Measurements from ENCODE around the gene JUN. TPM values are rescaled to one million over a fixed set of nuclear protein-coding genes. Genes with fewer than 3 reads are reported as not detected.

JUN gene
- total RNA-seq, 2 experiments from 2014 or later: 26.1 to 26.3 TPM

DNA sequence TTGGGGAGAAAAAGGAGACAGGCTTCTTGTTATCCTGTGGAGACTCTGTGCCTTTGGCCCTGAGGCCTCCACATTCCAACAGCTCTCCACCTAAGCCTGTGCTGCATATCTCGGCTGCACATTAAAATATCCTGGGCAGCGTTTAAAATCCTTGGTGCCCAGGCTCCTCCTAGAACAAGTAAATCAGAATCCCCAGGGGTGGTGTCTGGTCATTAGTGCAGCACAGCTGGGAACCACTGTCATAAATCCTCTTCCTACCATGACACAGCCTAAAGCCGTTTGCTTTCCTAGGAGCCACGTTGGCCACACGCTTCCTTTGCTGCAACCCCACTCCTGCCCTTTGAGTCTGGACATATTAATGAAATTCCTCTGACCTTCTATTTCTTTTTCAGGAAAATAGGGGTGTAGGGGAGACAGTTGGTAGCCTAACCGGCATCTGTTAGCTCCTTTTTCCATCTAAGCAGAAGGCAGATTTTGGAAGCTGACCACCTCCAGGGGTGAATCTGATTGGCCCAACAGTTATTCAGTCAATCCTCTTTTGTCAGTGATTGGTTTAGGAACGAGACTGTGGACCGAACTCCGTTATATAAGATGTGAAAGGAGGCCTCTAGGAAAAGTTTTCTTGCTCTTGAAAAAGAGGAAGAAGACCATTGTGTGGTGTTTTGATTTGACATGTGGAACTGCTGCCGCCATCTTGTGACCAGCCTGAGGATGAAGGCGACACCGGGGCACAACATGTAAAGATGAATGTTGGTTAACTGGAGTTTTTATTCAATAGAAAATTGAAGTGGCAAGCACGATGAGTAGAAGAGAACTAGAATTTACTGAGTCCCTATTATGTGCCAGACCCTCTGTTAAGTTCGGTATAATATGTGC lies 41.9 kb downstream of the JUN start:
- Mint-ChIP-seq H3K27ac (no peak overlapping the region), H3K4me3 (no peak overlapping the region), H3K4me1 (no peaks in the 10 kb centered on the region), H3K27me3 (no peaks in the 10 kb centered on the region), H3K9me3 (no peaks in the 10 kb centered on the region), H3K36me3 (no peaks in the 10 kb centered on the region)
- DNase-seq: no peak

DNA sequence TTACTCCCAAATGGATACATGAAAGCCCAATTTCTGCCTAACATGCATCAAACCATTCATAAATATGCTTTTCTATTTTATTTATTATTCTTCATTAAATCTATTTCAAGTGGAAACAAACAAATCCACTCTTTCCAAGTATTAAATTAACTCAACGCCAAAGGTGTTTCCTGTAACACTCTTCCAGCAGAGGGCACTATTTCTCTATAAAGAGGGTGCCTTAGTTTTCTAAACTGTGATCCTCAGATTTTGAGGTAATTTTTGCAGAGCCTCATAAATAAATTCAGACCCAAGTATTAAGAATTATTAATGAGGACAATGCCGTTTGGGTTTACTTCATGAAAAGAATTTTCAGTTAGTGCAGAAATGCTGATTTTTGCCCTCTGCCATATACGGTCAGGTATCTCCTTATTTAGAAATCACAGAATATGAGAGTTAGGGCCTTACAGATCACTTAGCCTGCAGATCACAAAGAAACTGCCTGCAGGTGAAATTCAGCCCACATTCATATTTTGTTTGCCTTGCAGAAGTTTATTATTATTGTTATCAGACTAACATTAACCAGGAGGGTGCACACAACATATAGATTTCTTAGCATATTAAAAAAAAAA lies 43.9 kb downstream of the JUN start:
- H3K36me3 Mint-ChIP-seq: no peaks in the 10 kb centered on the region
- no peak overlapping the region for H3K27ac Mint-ChIP-seq
- no peak for DNase-seq
- no peak overlapping the region for H3K4me3 Mint-ChIP-seq
- H3K9me3 Mint-ChIP-seq: no peaks in the 10 kb centered on the region
- H3K4me1 Mint-ChIP-seq: no peaks in the 10 kb centered on the region
- no peaks in the 10 kb centered on the region for H3K27me3 Mint-ChIP-seq

DNA sequence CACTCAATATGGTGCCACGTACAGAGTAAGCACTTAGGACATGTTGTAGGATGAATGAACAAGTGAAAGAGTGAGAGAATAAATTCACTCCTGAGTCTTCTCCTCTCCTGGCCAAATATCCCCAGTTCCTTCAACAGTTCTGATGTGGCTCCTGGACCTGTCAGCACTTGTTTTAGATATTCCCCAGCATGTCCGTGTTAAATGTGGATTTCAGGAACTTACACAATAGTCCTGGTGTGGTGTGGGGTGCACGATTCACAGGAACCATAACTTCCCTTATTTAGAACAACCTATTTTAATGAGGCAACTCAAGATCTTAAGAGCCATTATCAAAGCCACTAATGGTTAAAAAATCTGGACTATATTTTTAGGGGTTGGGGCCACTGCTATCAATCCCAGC lies 45.0 kb downstream of the JUN start:
- Mint-ChIP-seq H3K27ac (no peak overlapping the region), H3K4me3 (no peak overlapping the region), H3K27me3 (no peaks in the 10 kb centered on the region), H3K4me1 (no peaks in the 10 kb centered on the region), H3K36me3 (no peaks in the 10 kb centered on the region), H3K9me3 (no peaks in the 10 kb centered on the region)
- no peak for DNase-seq

DNA sequence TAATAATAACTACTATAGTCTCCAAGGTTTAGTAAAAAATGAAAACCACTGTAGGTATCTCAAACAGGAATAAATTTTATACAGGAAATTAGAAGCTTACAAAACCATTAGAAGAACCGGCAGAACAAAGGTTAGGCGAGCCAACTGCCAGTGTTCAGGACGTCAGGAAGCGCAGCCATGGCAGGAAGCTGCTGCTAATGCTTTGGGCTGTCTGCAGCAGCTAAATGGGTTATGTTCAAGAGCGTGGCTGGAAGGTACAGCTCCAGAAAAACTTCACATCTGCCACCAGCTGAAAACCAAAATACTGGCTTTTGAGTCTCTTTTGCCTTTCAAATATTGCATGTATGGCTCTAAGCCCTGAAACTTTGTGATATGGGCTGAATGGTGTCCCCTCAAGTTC lies 48.3 kb downstream of the JUN start:
- Mint-ChIP-seq H3K27me3 (no peaks in the 10 kb centered on the region), H3K9me3 (no peaks in the 10 kb centered on the region), H3K4me1 (no peaks in the 10 kb centered on the region), H3K36me3 (no peaks in the 10 kb centered on the region), H3K4me3 (no peak overlapping the region), H3K27ac (no peak overlapping the region)
- no peak for DNase-seq

DNA sequence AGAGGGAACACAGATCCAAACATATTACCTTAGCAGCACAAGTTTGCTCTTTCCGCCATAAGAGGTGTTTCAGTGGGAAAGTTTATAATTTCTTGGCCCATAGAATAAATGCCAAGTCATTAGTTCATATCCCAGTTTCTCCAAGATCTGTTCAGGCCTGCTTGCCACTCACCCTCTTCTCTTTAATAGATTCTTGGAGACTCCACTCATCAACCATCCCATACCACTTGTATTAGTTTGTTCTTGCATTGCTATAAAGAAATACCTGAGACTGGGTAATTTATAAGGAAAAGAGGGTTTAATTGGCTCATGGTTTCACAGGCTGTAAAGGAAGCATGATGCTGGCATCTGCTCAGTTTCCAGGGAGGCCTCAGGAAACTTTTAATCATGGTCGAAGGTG lies 49.2 kb downstream of the JUN start:
- H3K9me3 Mint-ChIP-seq: no peaks in the 10 kb centered on the region
- no peak for DNase-seq
- no peaks in the 10 kb centered on the region for H3K27me3 Mint-ChIP-seq
- H3K36me3 Mint-ChIP-seq: no peaks in the 10 kb centered on the region
- H3K4me1 Mint-ChIP-seq: no peaks in the 10 kb centered on the region
- H3K4me3 Mint-ChIP-seq: no peak overlapping the region
- no peak overlapping the region for H3K27ac Mint-ChIP-seq

DNA sequence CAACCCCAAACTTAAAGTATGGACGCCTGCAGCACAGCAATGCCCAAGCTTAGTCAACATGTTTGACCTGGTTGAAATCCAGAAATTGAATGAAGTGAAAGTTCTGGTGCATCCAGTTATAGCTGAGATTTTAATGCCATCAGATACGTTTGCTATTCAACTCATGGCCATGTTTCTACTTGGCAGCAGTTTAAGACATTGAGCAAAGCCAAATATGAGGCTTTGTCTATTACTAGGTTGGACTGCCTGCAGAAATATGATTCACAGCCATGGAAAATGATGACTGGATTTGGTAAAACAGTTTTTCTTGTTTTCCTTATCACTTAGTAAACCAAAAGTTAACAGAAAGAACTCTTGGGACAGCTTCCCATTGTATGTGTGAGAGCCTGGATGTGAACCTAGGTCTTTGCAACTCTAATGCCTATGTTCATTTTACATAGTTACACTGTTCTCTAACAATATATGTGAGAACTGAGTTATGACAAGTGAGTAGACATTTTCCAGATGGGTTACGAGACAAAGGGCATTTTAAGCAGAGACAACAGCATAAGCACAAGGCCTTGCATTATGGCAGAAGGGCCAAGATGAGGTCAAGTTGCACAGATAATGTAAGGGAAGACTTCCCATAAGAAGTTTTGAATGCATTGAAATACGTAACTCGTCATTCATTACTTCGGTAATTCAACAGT lies 51.6 kb downstream of the JUN start:
- H3K27me3 Mint-ChIP-seq: no peaks in the 10 kb centered on the region
- H3K27ac Mint-ChIP-seq: no peak overlapping the region
- H3K9me3 Mint-ChIP-seq: no peaks in the 10 kb centered on the region
- H3K36me3 Mint-ChIP-seq: no peaks in the 10 kb centered on the region
- H3K4me3 Mint-ChIP-seq: no peak overlapping the region
- DNase-seq: no peak
- H3K4me1 Mint-ChIP-seq: no peaks in the 10 kb centered on the region

Other genes starting within 250 kb of the JUN start
- gene OMA1, start 237.3 kb downstream of the JUN start, total RNA-seq: 10 to 100 TPM; 13.1 to 13.8 TPM
- under 1 TPM; 0.08 to 0.33 TPM for gene TACSTD2, start 206.8 kb downstream of the JUN start, total RNA-seq
- gene MYSM1, start 84.0 kb downstream of the JUN start, total RNA-seq: 10 to 100 TPM; 33.8 to 34.4 TPM